NCI-H524 (cell line): ENCODE measurements around the gene IRGQ.

Experiments
- DNase-seq, 2 experiments: peaks; one replicate each; lab custom pipeline; 2025; lab: John Stamatoyannopoulos, UW

IRGQ gene

DNA sequence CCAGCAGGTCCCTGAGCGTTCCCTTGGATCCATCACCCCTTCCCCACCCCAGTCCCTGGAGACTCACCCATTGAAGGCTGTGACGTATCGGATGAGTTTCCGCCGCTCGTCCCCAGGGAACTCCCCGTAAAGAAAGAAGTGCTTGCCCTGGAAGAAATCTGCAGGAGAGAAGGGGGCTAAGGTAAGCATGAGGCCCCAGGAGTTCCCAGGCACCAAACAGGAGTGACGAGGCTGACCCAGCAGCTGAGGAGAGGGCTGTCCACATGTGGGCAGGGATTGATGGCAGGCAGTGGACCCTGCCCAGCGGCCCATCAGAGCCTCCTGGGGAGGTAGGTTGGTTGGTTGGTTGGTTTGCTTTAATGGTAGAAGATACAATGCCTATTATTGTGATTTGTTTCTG lies 51.9 kb downstream of the IRGQ start:
- DNase-seq, result no peak

DNA sequence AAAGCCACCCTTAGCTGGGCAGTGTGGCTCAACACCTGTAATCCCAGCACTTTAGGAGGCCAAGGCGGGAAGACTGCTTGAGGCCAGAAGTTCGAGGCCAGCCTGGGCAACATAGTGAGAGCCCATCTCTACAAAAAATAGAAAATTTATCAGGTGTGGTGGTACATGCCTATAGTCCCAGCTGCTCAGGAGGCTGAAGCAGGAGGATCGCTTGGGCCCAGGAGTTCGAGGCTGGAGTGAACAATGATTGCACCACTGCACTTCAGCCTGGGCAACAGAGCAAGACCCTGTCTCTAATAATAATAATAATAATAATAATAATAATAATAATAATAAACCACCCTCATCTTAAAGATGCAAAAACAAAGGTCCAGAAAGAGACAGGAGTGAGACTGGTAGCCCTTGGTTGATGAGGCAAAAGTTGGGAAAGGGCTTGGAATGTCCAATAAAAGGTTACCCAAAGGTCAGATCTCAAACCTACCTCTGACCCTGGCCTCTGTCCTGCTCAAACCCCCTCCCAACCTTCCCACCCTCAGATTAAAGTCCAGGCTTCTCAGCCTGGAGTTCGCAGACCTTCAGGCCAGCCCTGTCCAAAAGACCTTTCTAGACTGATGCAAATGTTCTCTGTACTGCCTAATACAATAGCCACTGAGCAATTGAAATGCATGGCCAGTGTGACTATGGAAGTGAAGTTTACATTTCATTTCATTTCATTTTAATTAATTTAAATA lies 53.8 kb downstream of the IRGQ start:
- DNase-seq, result no peak

DNA sequence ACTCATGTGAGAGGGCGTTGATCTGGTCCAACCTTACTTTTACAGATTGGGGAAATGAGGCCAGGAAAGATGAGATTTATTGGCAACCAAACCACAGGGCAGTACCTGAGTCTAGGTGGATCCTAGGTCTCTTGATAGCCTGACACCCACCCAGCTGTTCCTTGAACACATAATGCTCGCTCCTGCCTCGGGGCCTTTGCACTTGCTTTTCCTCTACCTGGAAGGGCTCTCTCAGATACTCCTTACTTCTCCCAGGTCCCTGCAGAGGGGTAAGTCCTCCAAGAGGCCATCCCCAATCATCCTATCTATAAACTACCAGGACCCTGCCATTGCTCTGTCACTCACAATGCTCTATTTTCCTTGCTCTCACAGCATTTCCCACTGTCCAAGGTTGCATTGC lies 55.6 kb downstream of the IRGQ start:
- DNase-seq, result no peak

DNA sequence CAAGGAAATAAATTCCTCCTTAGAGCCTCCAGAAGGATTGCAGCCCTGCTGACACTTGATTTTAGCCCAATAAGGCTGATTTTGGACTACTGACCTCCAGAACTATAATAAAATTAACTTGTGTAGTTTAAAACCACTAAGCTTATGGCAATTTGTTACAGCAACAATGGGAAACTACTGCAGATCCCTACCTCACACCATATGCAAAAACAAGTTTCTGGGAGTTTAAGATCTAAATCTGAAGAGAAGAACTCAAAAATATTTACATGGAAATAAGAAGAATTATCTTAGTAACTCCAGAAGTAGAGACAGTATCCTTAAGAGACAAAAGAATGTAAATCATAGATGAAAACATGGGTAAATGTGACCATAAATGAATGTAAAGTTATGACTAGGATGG lies 57.0 kb downstream of the IRGQ start:
- DNase-seq, result no peak

DNA sequence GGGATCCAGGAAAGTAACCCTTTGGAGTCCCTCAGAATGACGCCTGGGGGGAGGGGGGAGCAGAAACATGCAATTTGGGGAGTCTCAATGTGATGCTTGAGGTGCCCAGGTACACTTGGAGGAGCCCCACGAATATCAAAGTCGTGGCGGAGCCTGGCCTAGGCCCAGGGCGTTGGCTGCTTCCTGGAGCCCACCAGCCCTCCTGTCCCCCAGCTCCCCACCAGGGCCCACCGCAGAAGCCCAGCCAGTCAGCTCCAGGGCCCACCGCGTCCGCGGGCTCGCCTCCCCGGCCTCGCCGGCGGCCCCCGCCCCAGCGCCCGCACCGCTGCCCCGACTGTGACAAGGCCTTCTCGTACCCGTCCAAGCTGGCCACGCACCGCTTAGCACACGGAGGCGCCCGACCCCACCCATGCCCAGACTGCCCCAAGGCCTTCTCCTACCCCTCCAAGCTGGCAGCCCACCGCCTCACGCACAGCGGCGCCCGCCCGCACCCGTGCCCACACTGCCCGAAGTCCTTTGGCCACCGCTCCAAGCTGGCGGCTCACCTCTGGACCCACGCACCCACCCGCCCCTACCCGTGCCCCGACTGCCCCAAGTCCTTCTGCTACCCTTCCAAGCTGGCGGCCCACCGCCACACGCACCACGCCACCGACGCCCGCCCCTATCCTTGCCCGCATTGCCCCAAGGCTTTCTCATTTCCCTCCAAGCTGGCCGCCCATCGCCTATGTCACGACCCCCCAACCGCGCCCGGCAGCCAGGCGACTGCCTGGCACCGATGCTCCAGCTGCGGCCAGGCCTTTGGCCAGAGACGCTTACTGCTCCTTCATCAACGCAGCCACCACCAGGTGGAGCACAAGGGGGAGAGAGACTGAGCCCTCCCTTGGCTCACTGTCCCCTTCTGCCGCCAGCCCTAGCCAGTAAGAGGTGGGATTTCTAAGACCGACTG lies 60.8 kb downstream of the IRGQ start:
- DNase-seq, result peak in 1 of 2 experiments; percentile 31
